ENCODE results near the gene JPH3.

JPH3 gene

GRCh38 chr16:87556941-87557459 is 45.3 kb upstream of the JPH3 start:
- ChIA-PET POLR2A (no interaction called here), CTCF (interaction anchor here (1.3 kb wide), 1 partner anchor 14 kb away, joined by 3 read pairs; no protein-coding TSS in a partner anchor)
- TF ChIP-seq FOXM1 (IDR thresholded peaks at IDR 0.05; ENCODE audit: borderline replicate concordance) (no peak), NFRKB (IDR thresholded peaks at IDR 0.05) (no peak), BHLHE40 (IDR thresholded peaks at IDR 0.05; ENCODE audit: borderline replicate concordance) (no peak), TARDBP (IDR thresholded peaks at IDR 0.05) (no peak), PKNOX1 (IDR thresholded peaks at IDR 0.05) (no peak), L3MBTL2 (conservative IDR thresholded peaks at IDR 0.05) (no peak), SP1 (IDR thresholded peaks at IDR 0.05) (no peak)
- no peak for DNase-seq (ENCODE audit: extremely low spot score)

DNA sequence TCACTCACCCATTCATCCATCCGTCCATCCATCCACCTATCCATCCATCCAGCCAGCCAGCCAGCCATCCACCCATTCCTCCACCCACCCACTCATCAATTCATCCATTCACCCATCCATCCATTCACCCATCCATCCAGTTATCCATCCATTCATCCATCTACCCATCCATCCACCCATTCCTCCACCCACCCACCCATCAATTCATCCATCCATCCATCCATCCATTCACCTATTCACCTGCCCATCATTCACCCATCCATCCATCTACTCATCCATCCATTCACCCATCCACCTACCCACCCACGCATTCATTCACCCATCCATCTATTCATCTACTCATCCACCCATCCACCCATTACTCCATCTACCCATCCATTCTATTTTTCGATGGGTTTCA is 43.6 kb upstream of the JPH3 start:
- POLR2A ChIA-PET, result no interaction called here
- CTCF ChIA-PET, result no interaction called here
- no peak for DNase-seq (ENCODE audit: extremely low spot score)
- TF ChIP-seq HDGF (IDR thresholded peaks at IDR 0.05; ENCODE audit: borderline replicate concordance), result no peak
- TF ChIP-seq BHLHE40 (IDR thresholded peaks at IDR 0.05; ENCODE audit: borderline replicate concordance), result no peak
- TF ChIP-seq NFRKB (IDR thresholded peaks at IDR 0.05), result no peak
- no peak for TF ChIP-seq ARNT (IDR thresholded peaks at IDR 0.05)
- no peak for TF ChIP-seq FOXM1 (IDR thresholded peaks at IDR 0.05; ENCODE audit: borderline replicate concordance)
- no peak for TF ChIP-seq SUZ12 (IDR thresholded peaks at IDR 0.05)
- TF ChIP-seq ZNF384 (IDR thresholded peaks at IDR 0.05), result no peak
- TF ChIP-seq FOXK2 (IDR thresholded peaks at IDR 0.05), result no peak
- TF ChIP-seq LEF1 (IDR thresholded peaks at IDR 0.05; ENCODE audit: borderline replicate concordance), result no peak
- TF ChIP-seq FOXA1 (IDR thresholded peaks at IDR 0.05), result no peak
- no peak for TF ChIP-seq PKNOX1 (IDR thresholded peaks at IDR 0.05)
- no peak for TF ChIP-seq TARDBP (IDR thresholded peaks at IDR 0.05)

- ChIA-PET POLR2A (no interaction called here), CTCF (no interaction called here)
- no peak for TF ChIP-seq BHLHE40 (IDR thresholded peaks at IDR 0.05; ENCODE audit: borderline replicate concordance)
- no peak for TF ChIP-seq PKNOX1 (IDR thresholded peaks at IDR 0.05)
- no peak for TF ChIP-seq FOXA1 (IDR thresholded peaks at IDR 0.05)
- no peak for TF ChIP-seq CTBP1 (IDR thresholded peaks at IDR 0.05; ENCODE audit: borderline replicate concordance)
- TF ChIP-seq L3MBTL2 (conservative IDR thresholded peaks at IDR 0.05), result no peak
- no peak for TF ChIP-seq LEF1 (IDR thresholded peaks at IDR 0.05; ENCODE audit: borderline replicate concordance)
- no peak for TF ChIP-seq SP1 (IDR thresholded peaks at IDR 0.05)
- no peak for TF ChIP-seq FOXK2 (IDR thresholded peaks at IDR 0.05)
- no peak for TF ChIP-seq FOXM1 (IDR thresholded peaks at IDR 0.05; ENCODE audit: borderline replicate concordance)
- no peak for TF ChIP-seq ZNF384 (IDR thresholded peaks at IDR 0.05)
- TF ChIP-seq NFRKB (IDR thresholded peaks at IDR 0.05), result no peak
- no peak for TF ChIP-seq ARNT (IDR thresholded peaks at IDR 0.05)
- DNase-seq (ENCODE audit: extremely low spot score), result no peak
Observed at GRCh38 chr16:87559945-87560344, 42.4 kb upstream of the JPH3 start.

GRCh38 chr16:87560428-87561199 is 41.7 kb upstream of the JPH3 start:
- CTCF ChIA-PET, result interaction anchor here (1.1 kb wide), 1 partner anchor 11 kb away, joined by 6 read pairs; no protein-coding TSS in a partner anchor
- POLR2A ChIA-PET, result interaction anchor here (0.7 kb wide), 1 partner anchor 10 kb away, joined by 7 read pairs; no protein-coding TSS in a partner anchor
- peak; percentile 93 for DNase-seq (ENCODE audit: extremely low spot score)
- TF ChIP-seq PKNOX1 (IDR thresholded peaks at IDR 0.05), result no peak
- peak; percentile 89 for TF ChIP-seq SP1 (IDR thresholded peaks at IDR 0.05)

- no peak for TF ChIP-seq FOXA1 (IDR thresholded peaks at IDR 0.05)
- no peak for TF ChIP-seq HDGF (IDR thresholded peaks at IDR 0.05; ENCODE audit: borderline replicate concordance)
- TF ChIP-seq ARNT (IDR thresholded peaks at IDR 0.05), result no peak
- TF ChIP-seq PKNOX1 (IDR thresholded peaks at IDR 0.05), result no peak
- POLR2A ChIA-PET, result no interaction called here
- no peak for DNase-seq (ENCODE audit: extremely low spot score)
- CTCF ChIA-PET, result interaction anchor here (1.1 kb wide), 1 partner anchor 10 kb away, joined by 6 read pairs; no protein-coding TSS in a partner anchor
Observed at GRCh38 chr16:87561200-87562105, 40.9 kb upstream of the JPH3 start.

All from HEK293T (cell line).